ENCODE results near the gene ITGB7. TPM values are rescaled to one million over a fixed set of nuclear protein-coding genes. Genes with fewer than 3 reads are reported as not detected.
A peak's percentile ranks its signal among the peaks of the same experiment; 100 is the strongest.

Gene ITGB7
- total and polyA plus RNA-seq, 9 of the 15 experiments (the other 6 are each of a cell fraction or from before 2014, with no cell fraction given), result 0.06 to 2.0 (median 0.67) TPM

DNA sequence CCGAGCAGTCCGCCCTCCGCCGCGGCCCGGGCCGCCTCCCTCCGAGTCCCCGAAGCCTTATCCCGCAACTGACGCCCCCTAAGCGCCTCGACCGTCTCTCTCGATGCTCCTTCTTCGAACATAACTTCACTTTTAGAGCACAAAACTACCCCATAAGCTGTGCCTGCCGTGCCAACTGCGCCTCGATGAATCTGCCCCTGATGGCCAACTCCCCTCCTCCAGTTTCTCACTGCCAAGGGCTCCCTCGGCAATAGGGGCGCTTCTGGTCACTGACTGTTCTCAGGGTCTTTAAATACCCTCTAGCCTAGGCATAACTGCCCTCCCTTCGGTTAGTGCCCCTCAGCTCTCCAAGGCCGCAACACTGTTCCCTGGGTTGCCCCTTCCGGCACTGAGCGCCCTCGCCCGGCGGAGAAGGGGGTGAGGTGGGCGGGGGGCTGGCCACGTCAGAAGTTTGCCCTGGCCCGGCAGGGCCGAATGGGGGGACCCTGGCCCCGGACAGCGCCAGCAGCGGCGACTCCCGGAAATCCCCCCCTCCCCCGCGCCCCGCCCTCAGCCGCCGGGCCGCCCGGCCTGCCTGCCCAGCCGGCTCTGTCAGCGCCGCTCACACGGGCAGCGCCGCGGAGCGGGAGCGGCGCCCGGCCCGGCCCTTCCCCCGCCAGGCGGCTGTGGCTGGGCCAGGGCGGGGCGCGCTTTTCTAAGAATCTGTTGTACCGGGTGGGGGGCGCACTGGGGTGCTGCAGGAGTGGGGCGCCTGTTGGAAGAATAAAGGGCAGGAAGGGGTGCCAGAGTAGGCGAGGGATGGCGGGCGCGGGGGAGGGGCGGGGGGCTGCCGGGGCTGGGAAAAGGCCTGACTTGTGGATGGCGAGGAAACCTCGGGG lies 14.4 kb upstream of the ITGB7 start (continued):
- TF ChIP-seq TOE1 (IDR thresholded peaks at IDR 0.05; ENCODE audit: borderline replicate concordance), result peak; percentile 51
- TF ChIP-seq TOE1 (CRISPR knock-in tag; IDR thresholded peaks at IDR 0.05; ENCODE audit: borderline replicate concordance, low read depth), result no peak
- no peak for TF ChIP-seq ZNF444 (CRISPR knock-in tag; IDR thresholded peaks at IDR 0.05)
- no peak for TF ChIP-seq IFI16 (CRISPR knock-in tag; IDR thresholded peaks at IDR 0.05)
- TF ChIP-seq, protein P1, sequence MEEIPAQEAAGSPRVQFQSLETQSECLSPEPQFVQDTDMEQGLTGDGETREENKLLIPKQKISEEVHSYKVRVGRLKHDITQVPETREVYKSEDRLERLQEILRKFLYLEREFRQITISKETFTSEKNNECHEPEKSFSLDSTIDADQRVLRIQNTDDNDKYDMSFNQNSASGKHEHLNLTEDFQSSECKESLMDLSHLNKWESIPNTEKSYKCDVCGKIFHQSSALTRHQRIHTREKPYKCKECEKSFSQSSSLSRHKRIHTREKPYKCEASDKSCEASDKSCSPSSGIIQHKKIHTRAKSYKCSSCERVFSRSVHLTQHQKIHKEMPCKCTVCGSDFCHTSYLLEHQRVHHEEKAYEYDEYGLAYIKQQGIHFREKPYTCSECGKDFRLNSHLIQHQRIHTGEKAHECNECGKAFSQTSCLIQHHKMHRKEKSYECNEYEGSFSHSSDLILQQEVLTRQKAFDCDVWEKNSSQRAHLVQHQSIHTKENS (CRISPR knock-in tag; IDR thresholded peaks at IDR 0.05), result no peak
- no peak for TF ChIP-seq ETS2 (tag; IDR thresholded peaks at IDR 0.05; ENCODE audit: borderline replicate concordance, poor library complexity, severe bottlenecking)
- TF ChIP-seq HNRNPUL1 (IDR thresholded peaks at IDR 0.05; ENCODE audit: low read length), result no peak
- no peak for TF ChIP-seq KDM4B (IDR thresholded peaks at IDR 0.05; ENCODE audit: borderline replicate concordance in 2 of 2, low read depth in 1 of 2)
- TF ChIP-seq ZNF12 (CRISPR knock-in tag; IDR thresholded peaks at IDR 0.05), result no peak
- no peak for TF ChIP-seq XRCC4 (IDR thresholded peaks at IDR 0.05; ENCODE audit: extremely low read depth, insufficient read depth, insufficient read length)
- TF ChIP-seq, protein P2, sequence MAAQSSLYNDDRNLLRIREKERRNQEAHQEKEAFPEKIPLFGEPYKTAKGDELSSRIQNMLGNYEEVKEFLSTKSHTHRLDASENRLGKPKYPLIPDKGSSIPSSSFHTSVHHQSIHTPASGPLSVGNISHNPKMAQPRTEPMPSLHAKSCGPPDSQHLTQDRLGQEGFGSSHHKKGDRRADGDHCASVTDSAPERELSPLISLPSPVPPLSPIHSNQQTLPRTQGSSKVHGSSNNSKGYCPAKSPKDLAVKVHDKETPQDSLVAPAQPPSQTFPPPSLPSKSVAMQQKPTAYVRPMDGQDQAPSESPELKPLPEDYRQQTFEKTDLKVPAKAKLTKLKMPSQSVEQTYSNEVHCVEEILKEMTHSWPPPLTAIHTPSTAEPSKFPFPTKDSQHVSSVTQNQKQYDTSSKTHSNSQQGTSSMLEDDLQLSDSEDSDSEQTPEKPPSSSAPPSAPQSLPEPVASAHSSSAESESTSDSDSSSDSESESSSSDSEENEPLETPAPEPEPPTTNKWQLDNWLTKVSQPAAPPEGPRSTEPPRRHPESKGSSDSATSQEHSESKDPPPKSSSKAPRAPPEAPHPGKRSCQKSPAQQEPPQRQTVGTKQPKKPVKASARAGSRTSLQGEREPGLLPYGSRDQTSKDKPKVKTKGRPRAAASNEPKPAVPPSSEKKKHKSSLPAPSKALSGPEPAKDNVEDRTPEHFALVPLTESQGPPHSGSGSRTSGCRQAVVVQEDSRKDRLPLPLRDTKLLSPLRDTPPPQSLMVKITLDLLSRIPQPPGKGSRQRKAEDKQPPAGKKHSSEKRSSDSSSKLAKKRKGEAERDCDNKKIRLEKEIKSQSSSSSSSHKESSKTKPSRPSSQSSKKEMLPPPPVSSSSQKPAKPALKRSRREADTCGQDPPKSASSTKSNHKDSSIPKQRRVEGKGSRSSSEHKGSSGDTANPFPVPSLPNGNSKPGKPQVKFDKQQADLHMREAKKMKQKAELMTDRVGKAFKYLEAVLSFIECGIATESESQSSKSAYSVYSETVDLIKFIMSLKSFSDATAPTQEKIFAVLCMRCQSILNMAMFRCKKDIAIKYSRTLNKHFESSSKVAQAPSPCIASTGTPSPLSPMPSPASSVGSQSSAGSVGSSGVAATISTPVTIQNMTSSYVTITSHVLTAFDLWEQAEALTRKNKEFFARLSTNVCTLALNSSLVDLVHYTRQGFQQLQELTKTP (IDR thresholded peaks at IDR 0.05; ENCODE audit: low read depth in 1 of 2, partially characterized antibody in 2 of 2), result peak in 1 of 2 experiments; percentile 81
- TF ChIP-seq ZNF551 (CRISPR knock-in tag; IDR thresholded peaks at IDR 0.05), result no peak
- no peak; the same call in 1 of the 2 replicates for TF ChIP-seq E2F3 (CRISPR knock-in tag; IDR thresholded peaks at IDR 0.05)
- no peak for TF ChIP-seq HEY1 (CRISPR knock-in tag; IDR thresholded peaks at IDR 0.05; ENCODE audit: borderline replicate concordance)
- TF ChIP-seq, protein P3, sequence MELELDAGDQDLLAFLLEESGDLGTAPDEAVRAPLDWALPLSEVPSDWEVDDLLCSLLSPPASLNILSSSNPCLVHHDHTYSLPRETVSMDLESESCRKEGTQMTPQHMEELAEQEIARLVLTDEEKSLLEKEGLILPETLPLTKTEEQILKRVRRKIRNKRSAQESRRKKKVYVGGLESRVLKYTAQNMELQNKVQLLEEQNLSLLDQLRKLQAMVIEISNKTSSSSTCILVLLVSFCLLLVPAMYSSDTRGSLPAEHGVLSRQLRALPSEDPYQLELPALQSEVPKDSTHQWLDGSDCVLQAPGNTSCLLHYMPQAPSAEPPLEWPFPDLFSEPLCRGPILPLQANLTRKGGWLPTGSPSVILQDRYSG (tag; conservative IDR thresholded peaks at IDR 0.05; ENCODE audit: low read depth), result no peak
- no peak for TF ChIP-seq SMAD3 (CRISPR knock-in tag; conservative IDR thresholded peaks at IDR 0.05)
